ENCODE measurements around the gene OR4L1. TPM values are rescaled to one million over a fixed set of nuclear protein-coding genes. Genes with fewer than 3 reads are reported as not detected.

Gene OR4L1
- total RNA-seq, 1 donor from 2014 or later = not detected

Other genes with a start within 250 kb of the OR4L1 start
- gene OR4K2, start 184.9 kb upstream of the OR4L1 start, total RNA-seq = not detected in 2 replicates
- not detected in 2 replicates for gene OR4K5, start 139.4 kb upstream of the OR4L1 start, total RNA-seq
- gene OR4K1, start 129.1 kb upstream of the OR4L1 start, total RNA-seq = not detected in 2 replicates
- gene OR4K15, start 84.5 kb upstream of the OR4L1 start, total RNA-seq = not detected in 2 replicates
- not detected in 2 replicates for gene OR4Q2, start 57.9 kb upstream of the OR4L1 start, total RNA-seq
- gene OR4K14, start 40.7 kb upstream of the OR4L1 start, total RNA-seq = not detected in 2 replicates
- not detected in 2 replicates for gene OR4K13, start 24.0 kb upstream of the OR4L1 start, total RNA-seq
- gene OR4K17, start 50.7 kb downstream of the OR4L1 start, total RNA-seq = not detected in 2 replicates
- not detected in 2 replicates for gene OR4N5, start 78.8 kb downstream of the OR4L1 start, total RNA-seq
- not detected in 2 replicates for gene OR11G2, start 130.9 kb downstream of the OR4L1 start, total RNA-seq
- gene OR11H6, start 163.7 kb downstream of the OR4L1 start, total RNA-seq = not detected in 2 replicates
- gene OR11H7, start 168.9 kb downstream of the OR4L1 start, total RNA-seq = not detected in 2 replicates
- gene OR11H4, start 179.2 kb downstream of the OR4L1 start, total RNA-seq = not detected in 2 replicates
- 25.6 and 25.8 TPM in 2 replicates for gene TTC5, start 245.9 kb downstream of the OR4L1 start, total RNA-seq

Data from neural crest cell (in vitro differentiated cells).